Activated CD8-positive, alpha-beta memory T cell treated with anti-CD3 and anti-CD28 coated beads, Interleukin-2, amount 50 U/mL, for 4 hours (primary cell): ENCODE measurements around the gene SLC35F4.

ENCODE experiments used
- DNase-seq: peaks from one replicate; pipeline ENCODE4 v3.0.0-alpha.2; 2020

SLC35F4 gene

GRCh38 chr14:57847706-57848105 is 18.2 kb downstream of the SLC35F4 start:
- DNase-seq, result no peak

GRCh38 chr14:57847096-57847495 is 18.8 kb downstream of the SLC35F4 start:
- no peak for DNase-seq

GRCh38 chr14:57846596-57846995 is 19.3 kb downstream of the SLC35F4 start:
- no peak for DNase-seq

GRCh38 chr14:57845802-57846531 is 19.9 kb downstream of the SLC35F4 start:
- no peak for DNase-seq

- DNase-seq, result no peak
Measured at GRCh38 chr14:57845316-57845715, 20.6 kb downstream of the SLC35F4 start.

- DNase-seq, result no peak
Measured at GRCh38 chr14:57837267-57837666, 28.6 kb downstream of the SLC35F4 start.

GRCh38 chr14:57835766-57836165 is 30.1 kb downstream of the SLC35F4 start:
- no peak for DNase-seq

- DNase-seq, result no peak
Measured at GRCh38 chr14:57834961-57835360, 30.9 kb downstream of the SLC35F4 start.

GRCh38 chr14:57834001-57834598 is 31.8 kb downstream of the SLC35F4 start:
- DNase-seq, result no peak

GRCh38 chr14:57833323-57833722 is 32.6 kb downstream of the SLC35F4 start:
- no peak for DNase-seq

GRCh38 chr14:57831981-57832380 is 33.9 kb downstream of the SLC35F4 start:
- DNase-seq, result no peak

- DNase-seq, result no peak
Measured at GRCh38 chr14:57828713-57829112, 37.2 kb downstream of the SLC35F4 start.

- DNase-seq, result no peak
Measured at GRCh38 chr14:57823015-57823660, 42.8 kb downstream of the SLC35F4 start.

GRCh38 chr14:57822081-57822480 is 43.8 kb downstream of the SLC35F4 start:
- DNase-seq, result no peak

GRCh38 chr14:57820581-57820980 is 45.3 kb downstream of the SLC35F4 start:
- no peak for DNase-seq

GRCh38 chr14:57818511-57818910 is 47.4 kb downstream of the SLC35F4 start:
- no peak for DNase-seq

GRCh38 chr14:57816568-57817284 is 49.2 kb downstream of the SLC35F4 start:
- no peak for DNase-seq

- no peak for DNase-seq
Measured at GRCh38 chr14:57814726-57815125, 51.2 kb downstream of the SLC35F4 start.

GRCh38 chr14:57812741-57813140 is 53.2 kb downstream of the SLC35F4 start:
- DNase-seq, result no peak

- no peak for DNase-seq
Measured at GRCh38 chr14:57811998-57812546, 53.8 kb downstream of the SLC35F4 start.

- no peak for DNase-seq
Measured at GRCh38 chr14:57809808-57810207, 56.1 kb downstream of the SLC35F4 start.

GRCh38 chr14:57797160-57797559 is 68.7 kb downstream of the SLC35F4 start:
- DNase-seq, result no peak

- no peak for DNase-seq
Measured at GRCh38 chr14:57796556-57796955, 69.3 kb downstream of the SLC35F4 start.
